IPS-20b (cell line): ENCODE measurements around the gene BRIP1.

Experiments used
- H3K27ac ChIP-seq: one replicate; pipeline ENCODE4 v1.5.1; 2013; ENCODE audit warnings: low read length
- H3K27me3 ChIP-seq: 2 replicates; pipeline ENCODE4 v1.6.1; 2013; ENCODE audit warnings: mild to moderate bottlenecking, low read length, inconsistent platforms; ENCODE audit not compliant: insufficient read depth
- H3K36me3 ChIP-seq: 2 replicates; pipeline ENCODE4 v1.6.1; 2013; ENCODE audit warnings: low read depth, mild to moderate bottlenecking, inconsistent platforms, low read length, moderate library complexity; ENCODE audit not compliant: insufficient read depth
- H3K4me1 ChIP-seq: 2 replicates; pipeline ENCODE4 v1.6.1; 2013; ENCODE audit warnings: mild to moderate bottlenecking, control low read depth, inconsistent platforms, low read length, moderate library complexity; ENCODE audit not compliant: insufficient read depth
- H3K4me3 ChIP-seq: 2 replicates; pipeline ENCODE4 v1.5.1; 2013; ENCODE audit warnings: mild to moderate bottlenecking, low read length, inconsistent platforms
- H3K9ac ChIP-seq: 2 replicates; pipeline ENCODE4 v1.6.1; 2013; ENCODE audit warnings: low read depth, mild to moderate bottlenecking, inconsistent platforms, low read length, moderate library complexity
- H3K9me3 ChIP-seq: 2 replicates; pipeline ENCODE4 v1.6.1; 2013; ENCODE audit warnings: mild to moderate bottlenecking, low read depth, low read length, inconsistent platforms; ENCODE audit not compliant: insufficient read depth

The BRIP1 gene

GRCh38 chr17:61880589-61881102 lies 17.3 kb upstream of the BRIP1 start:
- no peaks in the 10 kb centered on the region for H3K9me3 ChIP-seq
- H3K27ac ChIP-seq: no peak overlapping the region
- H3K4me1 ChIP-seq: no peaks in the 10 kb centered on the region
- H3K4me3 ChIP-seq: no peak overlapping the region
- no peaks in the 10 kb centered on the region for H3K27me3 ChIP-seq
- H3K9ac ChIP-seq: no peak overlapping the region
- peaks cover 50% of the 10 kb centered on the region for H3K36me3 ChIP-seq

GRCh38 chr17:61878984-61879612 lies 15.8 kb upstream of the BRIP1 start:
- no peaks in the 10 kb centered on the region for H3K9me3 ChIP-seq
- H3K27me3 ChIP-seq: no peaks in the 10 kb centered on the region
- H3K27ac ChIP-seq: no peak overlapping the region
- no peak overlapping the region for H3K4me3 ChIP-seq
- H3K36me3 ChIP-seq: peaks cover 47% of the 10 kb centered on the region
- no peaks in the 10 kb centered on the region for H3K4me1 ChIP-seq
- H3K9ac ChIP-seq: no peak overlapping the region

- peaks cover 48% of the 10 kb centered on the region for H3K36me3 ChIP-seq
- no peak overlapping the region for H3K27ac ChIP-seq
Observed at GRCh38 chr17:61878520-61878919, 15.2 kb upstream of the BRIP1 start.

GRCh38 chr17:61877837-61878236 lies 14.5 kb upstream of the BRIP1 start:
- Histone ChIP-seq H3K9me3 (no peaks in the 10 kb centered on the region), H3K27ac (no peak overlapping the region), H3K9ac (no peak overlapping the region), H3K27me3 (no peaks in the 10 kb centered on the region), H3K4me1 (no peaks in the 10 kb centered on the region), H3K36me3 (peaks cover 48% of the 10 kb centered on the region), H3K4me3 (no peak overlapping the region)

More at GRCh38 chr17:61878520-61878919, 15.2 kb upstream of the BRIP1 start:
- Histone ChIP-seq H3K4me1 (no peaks in the 10 kb centered on the region), H3K9me3 (no peaks in the 10 kb centered on the region), H3K27me3 (no peaks in the 10 kb centered on the region), H3K4me3 (no peak overlapping the region), H3K9ac (no peak overlapping the region)

GRCh38 chr17:61875804-61876203 lies 12.5 kb upstream of the BRIP1 start:
- no peak overlapping the region for H3K4me3 ChIP-seq
- H3K9me3 ChIP-seq: no peaks in the 10 kb centered on the region
- H3K27ac ChIP-seq: no peak overlapping the region
- peaks cover 57% of the 10 kb centered on the region for H3K36me3 ChIP-seq
- no peaks in the 10 kb centered on the region for H3K4me1 ChIP-seq
- no peaks in the 10 kb centered on the region for H3K27me3 ChIP-seq
- no peak overlapping the region for H3K9ac ChIP-seq

GRCh38 chr17:61875285-61875684 lies 12.0 kb upstream of the BRIP1 start:
- Histone ChIP-seq H3K9ac (no peak overlapping the region), H3K9me3 (no peaks in the 10 kb centered on the region), H3K4me3 (no peak overlapping the region), H3K36me3 (peaks cover 62% of the 10 kb centered on the region), H3K27ac (no peak overlapping the region), H3K4me1 (no peaks in the 10 kb centered on the region), H3K27me3 (no peaks in the 10 kb centered on the region)

GRCh38 chr17:61874075-61874474 lies 10.7 kb upstream of the BRIP1 start:
- Histone ChIP-seq H3K4me3 (no peak overlapping the region), H3K36me3 (peaks cover 72% of the 10 kb centered on the region)

GRCh38 chr17:61872099-61872498 lies 8.8 kb upstream of the BRIP1 start:
- H3K9ac ChIP-seq: no peak overlapping the region
- peaks cover 74% of the 10 kb centered on the region for H3K36me3 ChIP-seq
- no peaks in the 10 kb centered on the region for H3K4me1 ChIP-seq
- H3K4me3 ChIP-seq: no peak overlapping the region
- H3K9me3 ChIP-seq: no peaks in the 10 kb centered on the region
- H3K27ac ChIP-seq: no peak overlapping the region
- no peaks in the 10 kb centered on the region for H3K27me3 ChIP-seq

More at GRCh38 chr17:61874075-61874474, 10.7 kb upstream of the BRIP1 start:
- H3K4me1 ChIP-seq: no peaks in the 10 kb centered on the region
- no peaks in the 10 kb centered on the region for H3K27me3 ChIP-seq
- no peak overlapping the region for H3K9ac ChIP-seq
- no peaks in the 10 kb centered on the region for H3K9me3 ChIP-seq
- H3K27ac ChIP-seq: no peak overlapping the region

GRCh38 chr17:61869138-61869537 lies 5.8 kb upstream of the BRIP1 start:
- peaks cover 63% of the 10 kb centered on the region for H3K36me3 ChIP-seq
- no peak overlapping the region for H3K27ac ChIP-seq

GRCh38 chr17:61868074-61868473 lies 4.7 kb upstream of the BRIP1 start:
- Histone ChIP-seq H3K9ac (no peak overlapping the region), H3K9me3 (no peaks in the 10 kb centered on the region), H3K27me3 (no peaks in the 10 kb centered on the region), H3K27ac (no peak overlapping the region), H3K36me3 (peaks cover 52% of the 10 kb centered on the region), H3K4me3 (no peak overlapping the region), H3K4me1 (no peaks in the 10 kb centered on the region)

More at GRCh38 chr17:61869138-61869537, 5.8 kb upstream of the BRIP1 start:
- Histone ChIP-seq H3K4me3 (no peak overlapping the region), H3K9me3 (no peaks in the 10 kb centered on the region), H3K9ac (no peak overlapping the region), H3K4me1 (no peaks in the 10 kb centered on the region), H3K27me3 (no peaks in the 10 kb centered on the region)

GRCh38 chr17:61867033-61867432 lies 3.7 kb upstream of the BRIP1 start:
- H3K4me1 ChIP-seq: peaks cover under 1% of the 10 kb centered on the region; the same call in 1 of the 2 replicates
- no peak overlapping the region for H3K27ac ChIP-seq
- no peak overlapping the region for H3K9ac ChIP-seq
- H3K36me3 ChIP-seq: peaks cover 44% of the 10 kb centered on the region
- H3K4me3 ChIP-seq: no peak overlapping the region
- H3K27me3 ChIP-seq: no peaks in the 10 kb centered on the region
- H3K9me3 ChIP-seq: no peaks in the 10 kb centered on the region

GRCh38 chr17:61863801-61864126 lies 436 bp upstream of the BRIP1 start:
- H3K27ac ChIP-seq: peak overlapping the region; percentile 20
- H3K4me3 ChIP-seq: peak overlapping the region; percentile 93
- peaks cover 6% of the 10 kb centered on the region for H3K4me1 ChIP-seq
- peaks cover 41% of the 10 kb centered on the region for H3K36me3 ChIP-seq
- H3K27me3 ChIP-seq: no peaks in the 10 kb centered on the region
- peak overlapping the region; percentile 97 for H3K9ac ChIP-seq
- H3K9me3 ChIP-seq: no peaks in the 10 kb centered on the region
